GM21360 (cell line): ENCODE results near the gene ARVCF.

Experiments used
- ATAC-seq: cut with Tn5 transposase; IDR thresholded peaks from one replicate; pipeline ENCODE4 v1.9.1; 2021; ENCODE audit warnings: mild to moderate bottlenecking, moderate library complexity; ENCODE audit not compliant: unreplicated experiment

Gene ARVCF

DNA sequence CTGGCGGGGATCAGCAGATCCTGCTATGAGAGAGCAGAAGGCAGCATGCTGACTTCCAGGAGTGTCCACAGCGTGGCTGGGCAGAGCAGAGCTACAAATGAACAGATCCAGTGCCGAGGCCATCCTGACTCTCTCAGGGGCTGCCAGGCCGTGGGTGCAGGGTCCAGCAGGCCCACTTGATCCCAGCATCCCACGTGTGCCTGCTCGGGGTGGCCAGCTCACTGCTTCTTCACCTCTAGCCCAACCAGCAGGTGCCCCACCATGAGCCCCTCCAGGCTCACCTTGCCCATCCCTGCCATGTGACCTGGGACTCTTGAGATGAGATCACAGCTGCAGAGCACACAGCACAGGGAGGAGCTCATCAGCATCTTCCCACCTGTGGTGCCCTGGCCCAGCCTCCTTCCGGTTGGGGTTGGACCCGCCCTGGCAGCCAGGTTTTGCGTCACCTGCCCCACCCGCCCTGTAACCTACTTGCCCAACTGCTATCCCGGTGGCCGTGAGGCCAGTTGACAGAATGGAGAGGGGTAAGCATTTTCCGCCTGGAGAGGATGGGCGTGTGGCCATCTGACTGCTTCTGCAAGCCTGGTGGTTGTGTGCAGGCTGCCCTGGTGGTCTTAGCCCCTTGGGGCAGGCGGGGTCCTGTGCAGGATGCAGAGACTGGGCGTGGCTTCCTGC lies 15.2 kb upstream of the ARVCF start:
- no peak for ATAC-seq

DNA sequence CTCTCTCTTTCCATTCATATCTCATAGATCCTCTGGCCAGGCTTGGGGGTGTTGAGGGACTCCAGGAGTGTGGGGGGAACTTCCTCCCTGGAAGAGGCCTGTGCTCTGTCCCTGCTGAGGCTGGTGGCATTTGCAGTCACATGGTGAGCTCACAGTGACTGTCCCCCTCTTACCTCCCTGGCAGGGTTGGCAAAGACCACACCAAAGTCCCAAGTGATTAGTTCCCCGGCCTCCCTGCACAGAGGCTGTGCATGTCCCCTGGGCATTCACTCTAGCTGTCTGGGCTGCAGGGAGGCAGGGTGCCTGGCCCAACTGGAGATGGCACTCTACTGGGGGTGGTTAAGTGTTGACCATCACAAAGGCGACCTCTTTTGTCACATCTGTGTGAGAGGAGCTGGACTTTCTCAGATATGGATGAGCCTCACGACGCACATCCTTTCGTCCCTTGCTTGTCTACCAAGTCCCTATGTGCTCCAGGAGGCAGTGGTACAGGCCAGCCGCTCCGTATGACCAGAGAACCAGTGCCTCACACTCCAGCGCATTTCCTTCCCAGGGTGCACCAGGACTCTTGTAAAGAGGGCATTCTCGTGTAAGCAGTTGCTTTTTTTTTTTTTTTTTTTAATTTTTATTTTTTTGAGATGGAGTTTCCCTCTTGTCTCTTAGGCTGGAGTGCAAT lies 13.1 kb upstream of the ARVCF start:
- ATAC-seq, result no peak

DNA sequence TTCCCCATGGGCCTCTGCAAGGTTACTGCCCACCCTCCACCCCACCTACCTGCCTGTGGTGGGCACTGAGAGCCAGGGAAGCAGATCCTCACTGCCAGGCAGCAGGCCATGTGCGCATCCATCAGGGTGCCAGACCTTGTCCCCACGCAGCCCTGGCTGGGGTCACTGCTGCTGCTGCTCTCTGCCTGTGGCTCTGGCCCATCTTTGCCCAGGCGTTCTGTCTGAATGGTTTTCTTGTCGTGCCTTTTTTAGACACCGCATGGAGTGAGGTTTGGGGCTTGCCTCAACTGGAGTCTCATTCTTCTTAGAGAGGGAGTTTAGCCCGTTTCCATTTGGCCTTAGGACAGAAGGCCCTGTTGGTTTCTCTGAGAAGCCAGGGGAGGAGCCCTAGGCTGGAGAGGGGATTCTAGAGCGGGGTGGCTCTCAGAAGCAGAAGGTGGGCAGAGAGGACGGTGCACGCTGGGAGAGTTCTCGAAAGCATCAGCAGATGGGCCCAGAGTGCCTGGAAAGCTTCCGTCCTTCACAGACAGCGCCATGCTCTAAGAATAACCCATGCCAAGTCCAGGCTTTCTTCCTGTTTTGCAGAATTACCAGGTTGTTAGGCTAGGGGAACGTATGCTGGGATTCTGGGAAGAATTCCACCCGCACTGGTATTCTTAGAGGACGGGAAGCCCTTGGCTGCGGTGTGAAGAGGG lies 12.4 kb upstream of the ARVCF start:
- ATAC-seq, result no peak

DNA sequence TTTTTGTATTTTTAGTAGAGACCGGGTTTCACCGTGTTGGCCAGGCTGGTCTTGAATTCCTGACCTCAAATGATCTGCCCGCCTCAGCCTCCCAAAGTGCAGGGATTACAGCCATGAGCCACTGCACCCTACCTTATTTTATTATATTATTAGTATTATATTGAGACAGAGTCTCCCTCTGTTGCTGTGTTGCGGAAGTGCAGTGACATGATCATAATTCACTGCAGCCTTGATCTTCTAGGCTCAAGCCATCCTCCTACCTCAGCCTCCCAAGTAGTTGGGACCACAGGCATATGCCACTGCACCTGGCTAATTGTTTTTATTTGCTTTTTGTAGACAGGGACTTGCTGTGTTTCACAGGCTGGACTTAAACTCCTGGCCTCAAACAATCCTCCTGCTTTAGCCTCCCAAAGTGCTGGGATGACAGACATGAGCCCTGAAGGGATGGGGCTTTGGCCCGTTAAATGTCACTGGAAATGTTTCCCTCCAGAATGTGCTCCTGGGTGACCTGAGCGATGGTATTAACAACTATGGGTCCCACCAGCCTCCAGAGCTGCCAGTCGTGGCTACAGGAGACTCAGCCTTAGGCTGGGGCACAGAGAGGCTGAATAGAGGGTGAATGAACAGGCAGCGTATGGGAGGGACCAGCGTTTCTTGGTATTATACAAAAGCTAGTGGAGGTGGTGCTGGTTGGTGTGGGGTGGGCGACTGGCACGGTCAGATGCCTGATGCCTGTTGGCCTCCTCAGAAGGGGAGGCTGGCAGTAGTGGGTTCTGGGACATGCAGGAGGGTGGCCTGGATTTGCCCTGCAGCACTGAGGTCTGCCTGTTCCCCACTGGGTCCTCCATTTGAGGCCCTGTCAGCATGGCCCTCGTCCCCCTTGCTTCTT lies 11.6 kb upstream of the ARVCF start:
- ATAC-seq, result no peak

DNA sequence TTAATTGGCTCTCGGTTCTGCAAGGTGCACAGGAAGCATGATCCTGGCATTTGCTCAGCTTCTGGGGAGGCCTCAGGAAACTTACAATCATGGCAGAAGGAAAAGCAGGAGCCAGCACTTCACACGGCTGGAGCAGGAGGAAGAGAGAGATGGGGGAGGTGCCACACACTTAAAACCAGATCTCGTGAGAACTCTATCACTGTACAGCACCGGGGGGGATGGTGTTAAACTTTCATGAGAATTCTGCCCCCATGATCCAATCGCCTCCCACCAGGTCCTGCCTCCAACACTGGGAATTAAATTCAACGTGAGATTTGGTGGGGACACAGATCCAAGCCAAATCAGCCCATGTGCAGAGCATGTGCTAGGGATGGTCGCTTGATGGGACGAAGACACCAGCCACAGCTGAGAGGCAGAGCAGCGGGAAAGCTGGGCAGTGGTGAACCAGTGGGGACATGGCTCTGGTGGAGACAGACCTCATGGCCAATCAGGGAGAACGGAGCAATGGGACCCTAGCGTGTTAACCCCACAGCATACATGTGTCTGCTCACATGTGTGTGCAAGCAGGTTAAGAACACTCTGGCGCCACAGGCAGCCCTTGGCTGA lies 10.5 kb upstream of the ARVCF start:
- ATAC-seq, result no peak

DNA sequence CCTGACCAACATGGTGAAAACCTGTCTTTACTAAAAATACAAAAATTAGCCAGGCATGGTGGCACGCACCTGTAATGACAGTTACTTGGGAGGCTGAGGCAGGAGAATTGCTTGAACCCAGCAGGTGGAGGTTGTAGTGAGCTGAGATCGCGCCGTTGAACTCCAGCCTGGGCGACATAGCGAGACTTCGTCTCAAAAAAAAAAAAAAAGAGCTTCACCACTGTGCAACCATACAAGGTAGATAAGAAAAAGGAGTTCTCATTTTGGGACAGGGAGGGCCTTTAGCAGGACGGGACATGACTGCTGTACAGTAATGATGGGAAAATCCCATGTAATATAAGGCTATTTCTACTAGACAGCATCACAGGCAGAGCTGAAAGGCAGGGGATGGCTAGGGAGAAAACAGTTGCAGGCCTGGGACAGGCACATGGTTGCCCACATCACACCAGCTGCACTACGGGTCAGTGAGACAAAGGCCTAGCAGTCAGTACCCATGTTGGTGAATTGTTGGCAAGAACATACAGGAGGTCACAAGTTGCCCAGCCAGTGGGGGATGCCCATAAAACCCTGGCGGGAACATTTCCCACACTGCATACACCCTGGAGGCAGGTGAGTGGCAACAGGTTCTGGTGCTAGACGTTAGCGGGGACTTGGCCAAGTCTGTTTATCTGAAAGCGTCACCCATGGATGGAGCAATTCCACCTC lies 9.7 kb upstream of the ARVCF start:
- ATAC-seq, result no peak

DNA sequence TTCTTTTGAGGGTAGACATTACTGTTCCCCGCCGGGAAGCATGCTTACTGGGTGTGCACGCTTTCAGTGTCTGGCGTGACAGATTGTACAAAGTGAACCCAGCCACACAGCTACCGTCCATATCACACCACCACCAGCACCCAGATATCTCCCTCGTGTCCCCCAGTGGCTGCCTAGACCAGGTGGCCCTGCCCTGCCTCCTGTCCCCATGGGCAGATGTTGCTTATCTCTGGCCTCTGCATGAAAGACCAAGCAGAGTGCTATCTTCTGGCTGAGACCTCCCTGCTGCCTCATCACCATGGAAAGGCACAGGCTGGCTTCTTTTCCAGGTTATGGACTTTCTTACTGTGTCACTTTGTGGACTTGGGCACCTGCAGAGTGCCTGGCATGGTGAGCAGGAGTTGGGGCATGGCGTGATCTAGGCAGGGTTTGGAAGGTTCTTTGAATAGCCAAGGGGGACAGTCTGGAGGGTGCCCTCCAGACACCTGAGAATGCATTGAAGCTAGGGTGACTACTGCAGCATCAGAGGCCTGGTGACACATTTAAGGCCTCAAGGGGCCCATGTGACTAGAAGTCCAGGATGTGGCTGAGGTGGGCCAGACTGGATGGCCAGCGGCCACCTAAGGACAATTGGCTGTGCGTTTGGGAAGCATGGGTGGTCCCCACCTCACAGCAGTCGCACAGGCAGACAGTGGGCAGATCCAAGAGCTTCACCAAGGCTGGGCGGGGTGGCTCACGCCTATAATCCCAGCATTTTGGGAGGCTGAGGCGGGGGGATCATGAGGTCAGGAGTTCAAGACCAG lies 9.0 kb upstream of the ARVCF start:
- no peak for ATAC-seq

DNA sequence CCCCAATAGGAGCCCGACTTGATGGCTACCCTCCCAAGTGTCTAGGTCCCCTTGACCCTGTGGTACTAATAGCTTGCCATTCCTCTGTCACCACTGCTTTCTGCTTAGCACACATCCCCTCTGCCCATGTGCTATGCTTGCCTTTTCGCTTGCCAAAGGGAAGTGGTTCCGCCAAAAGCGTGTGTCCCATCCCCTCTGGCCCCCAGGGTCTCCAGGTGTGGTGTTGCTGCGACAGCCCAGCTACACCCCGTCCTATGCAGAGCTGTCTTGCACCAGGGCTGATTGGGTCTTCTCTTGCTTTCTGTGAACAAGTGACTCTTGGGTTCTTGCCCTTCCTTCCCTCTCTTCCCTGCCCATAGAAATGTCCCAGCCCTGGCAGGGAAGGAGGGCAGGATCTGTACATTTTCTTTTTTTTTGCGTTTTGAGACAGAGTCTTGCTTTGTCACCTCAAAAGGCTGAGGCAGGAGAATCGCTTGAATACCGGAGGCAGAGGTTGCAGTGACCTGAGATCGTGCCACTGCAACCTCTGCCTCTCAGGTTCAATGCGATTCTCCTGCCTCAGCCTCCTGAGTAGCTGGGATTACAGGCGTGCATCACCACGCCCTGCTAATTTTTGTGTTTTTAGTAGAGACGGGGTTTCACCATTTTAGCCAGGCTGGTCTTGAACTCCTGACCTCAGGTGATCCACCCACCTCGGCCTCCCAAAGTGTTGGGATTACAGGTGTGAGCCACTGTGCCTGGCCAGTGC lies 8.2 kb upstream of the ARVCF start:
- ATAC-seq, result no peak

DNA sequence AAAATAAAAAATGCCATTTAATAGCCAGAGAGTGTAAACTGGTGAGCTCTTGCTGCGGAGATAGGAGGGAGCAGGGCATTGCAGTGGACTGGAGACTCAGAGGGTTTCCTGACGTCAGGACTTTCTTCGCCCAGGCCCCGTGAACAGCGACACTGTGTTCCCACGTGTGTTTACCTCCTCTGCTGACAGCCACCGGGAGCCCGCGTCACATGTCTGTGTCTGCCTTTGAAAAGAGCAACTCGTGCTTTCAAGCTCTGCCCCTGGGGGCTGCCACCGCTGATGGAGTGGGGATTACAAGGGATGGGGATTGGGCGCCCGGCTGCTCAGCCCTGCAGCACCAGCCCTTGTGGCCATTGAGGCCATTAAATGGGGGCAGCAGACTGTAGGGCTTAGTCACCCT lies 7.6 kb upstream of the ARVCF start:
- no peak for ATAC-seq

DNA sequence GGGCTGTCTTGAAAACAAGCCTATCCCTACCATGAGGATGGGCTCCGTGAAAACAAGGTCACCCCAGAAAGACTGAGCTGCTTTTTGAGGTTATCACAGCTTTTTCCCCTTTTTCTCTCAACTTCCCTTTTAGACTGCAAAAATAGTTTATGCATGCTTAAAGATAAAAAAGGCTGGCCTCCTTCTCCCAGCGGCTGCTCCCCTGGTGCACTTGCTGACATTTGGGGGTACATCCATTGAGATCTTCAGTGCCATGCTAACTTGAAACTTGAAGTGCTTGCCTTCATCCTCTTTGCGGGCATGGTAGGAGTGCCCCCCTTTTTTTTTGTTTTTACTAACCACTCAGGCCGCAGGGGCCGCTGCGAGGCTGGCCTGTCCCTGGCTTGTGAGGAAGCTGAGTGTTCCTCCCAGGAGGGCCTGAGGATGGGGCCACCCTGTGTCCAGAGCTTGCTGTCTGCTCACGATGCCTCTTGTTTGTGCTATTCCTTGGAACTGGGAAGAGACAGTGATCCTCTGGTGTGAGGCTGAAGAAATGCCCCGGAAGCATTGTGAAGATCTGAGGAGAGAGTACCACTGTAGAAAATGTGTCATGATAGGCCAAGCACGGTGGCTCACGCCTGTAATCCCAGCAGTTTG lies 6.5 kb upstream of the ARVCF start:
- ATAC-seq, result no peak

DNA sequence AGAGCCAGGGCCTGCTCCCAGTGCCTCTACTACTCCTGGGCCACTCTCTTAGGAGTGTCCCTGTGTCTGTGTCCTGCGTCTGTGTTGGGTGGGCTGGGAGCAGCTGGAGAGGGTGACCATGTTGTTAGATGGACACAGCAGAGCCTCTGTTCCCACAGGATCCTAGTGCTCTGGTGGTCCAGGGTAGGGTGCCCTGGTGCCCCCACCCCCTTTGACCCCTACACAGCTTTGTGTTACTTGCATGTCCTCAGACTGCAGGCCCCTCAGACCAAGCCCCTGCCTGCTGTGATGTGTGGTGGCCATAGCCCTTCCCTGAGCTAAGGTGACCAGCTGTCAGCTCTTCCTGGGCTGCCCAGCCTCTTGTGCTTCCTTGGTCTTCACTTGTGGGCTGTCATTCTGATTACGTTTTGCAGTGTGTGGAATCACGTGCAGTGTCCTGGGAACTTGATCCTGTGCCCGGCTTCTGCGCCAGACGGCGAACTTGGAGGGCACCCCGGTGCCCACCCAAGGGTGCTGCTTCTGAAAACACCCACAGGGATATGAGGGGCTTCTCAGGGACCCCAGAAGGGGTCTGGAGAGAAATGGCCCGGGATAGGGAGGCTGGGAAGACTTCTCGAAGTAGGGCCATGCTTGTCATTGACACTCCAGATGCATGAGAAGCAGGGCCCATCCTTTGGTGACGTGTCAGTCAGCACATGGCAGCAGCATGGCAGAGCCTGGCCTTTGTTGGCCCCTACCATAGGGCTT lies 5.8 kb upstream of the ARVCF start:
- no peak for ATAC-seq

DNA sequence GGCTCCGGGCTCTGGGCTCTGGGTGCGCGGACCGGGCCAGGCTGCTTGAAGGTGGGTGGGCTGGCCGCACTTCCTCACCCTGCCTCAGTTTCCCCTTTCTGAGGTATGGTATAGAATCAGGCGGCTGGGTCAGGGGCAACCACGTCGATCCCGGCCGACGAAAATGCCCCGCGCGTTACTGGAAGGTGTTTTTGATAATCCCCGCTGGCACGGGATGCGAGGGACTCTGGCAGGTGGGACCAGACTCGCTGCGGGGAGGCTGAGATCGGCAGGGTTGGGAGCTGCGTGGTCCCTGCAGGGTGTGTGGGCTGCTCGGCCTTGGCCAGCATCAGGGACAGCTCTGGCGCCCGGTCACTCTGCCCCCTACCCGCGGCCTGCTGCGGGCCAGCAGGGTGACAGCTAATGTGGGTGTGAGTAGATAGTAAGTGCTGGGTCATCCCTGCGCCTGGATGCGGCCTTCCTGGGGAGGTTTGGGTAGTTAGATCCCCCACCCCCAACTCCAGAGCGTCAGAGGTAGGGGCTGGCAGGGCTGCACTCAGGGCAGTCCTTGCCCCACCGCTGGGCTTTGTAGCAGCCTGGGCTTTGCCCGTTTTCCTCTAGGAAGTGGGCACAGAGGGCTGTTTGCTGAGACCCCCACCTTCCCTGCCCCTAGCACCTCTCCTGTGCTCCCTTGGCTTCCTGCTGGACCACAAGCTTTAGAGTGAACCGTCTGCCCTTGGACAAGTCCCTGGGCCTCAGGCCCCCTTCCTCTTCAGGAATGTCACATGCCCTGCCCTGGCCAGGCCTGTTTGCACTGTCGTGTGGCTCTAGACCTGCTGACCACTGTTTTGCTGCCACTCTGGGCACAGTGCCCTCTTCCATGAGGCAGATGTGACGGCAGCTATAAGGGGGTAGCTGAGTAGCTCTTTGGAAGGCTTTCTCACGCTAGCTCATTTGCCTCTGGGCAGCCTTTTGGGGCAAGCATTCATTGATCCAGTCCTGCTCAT lies 4.9 kb upstream of the ARVCF start:
- peak; percentile 12 for ATAC-seq

DNA sequence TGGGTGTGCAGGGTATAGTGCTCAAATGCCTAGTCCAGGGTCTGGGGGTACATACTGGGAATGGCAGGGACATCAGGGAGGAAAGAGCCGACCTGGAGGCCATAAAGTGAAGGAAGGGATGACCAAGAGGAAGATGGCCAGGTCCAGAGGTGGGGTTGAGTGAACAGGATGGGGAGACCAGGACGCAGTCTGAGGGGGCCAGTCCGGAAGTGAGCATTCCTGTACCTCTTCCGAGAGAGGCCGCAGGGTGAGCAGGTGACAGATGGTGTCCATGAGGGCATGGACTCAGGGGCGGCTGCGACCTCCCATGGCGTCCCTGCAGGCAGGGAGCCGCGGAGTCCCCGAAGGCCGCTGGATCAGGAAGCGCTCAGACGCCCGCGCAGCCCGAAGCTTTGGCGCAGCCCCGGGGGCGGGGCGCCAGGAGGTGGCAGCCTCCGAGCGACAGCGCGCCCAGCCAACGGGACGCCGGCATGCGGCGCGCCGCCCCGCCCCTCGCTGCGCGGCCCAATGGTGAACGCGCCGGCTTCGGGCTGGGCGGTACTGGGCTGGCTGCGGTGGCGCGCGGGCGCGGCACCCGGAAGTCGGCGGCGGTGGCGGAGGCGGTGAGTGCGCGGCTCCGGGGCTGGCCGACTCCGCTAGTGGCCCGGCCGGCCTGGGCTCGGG lies 4.0 kb upstream of the ARVCF start, which contains the start of gene TANGO2:
Gene TANGO2, plus strand, starts transcription at position 578 of the 663 bp plus-strand sequence. CDS start 15,689 bp downstream, outside the sequence.
- peak; percentile 63 for ATAC-seq

DNA sequence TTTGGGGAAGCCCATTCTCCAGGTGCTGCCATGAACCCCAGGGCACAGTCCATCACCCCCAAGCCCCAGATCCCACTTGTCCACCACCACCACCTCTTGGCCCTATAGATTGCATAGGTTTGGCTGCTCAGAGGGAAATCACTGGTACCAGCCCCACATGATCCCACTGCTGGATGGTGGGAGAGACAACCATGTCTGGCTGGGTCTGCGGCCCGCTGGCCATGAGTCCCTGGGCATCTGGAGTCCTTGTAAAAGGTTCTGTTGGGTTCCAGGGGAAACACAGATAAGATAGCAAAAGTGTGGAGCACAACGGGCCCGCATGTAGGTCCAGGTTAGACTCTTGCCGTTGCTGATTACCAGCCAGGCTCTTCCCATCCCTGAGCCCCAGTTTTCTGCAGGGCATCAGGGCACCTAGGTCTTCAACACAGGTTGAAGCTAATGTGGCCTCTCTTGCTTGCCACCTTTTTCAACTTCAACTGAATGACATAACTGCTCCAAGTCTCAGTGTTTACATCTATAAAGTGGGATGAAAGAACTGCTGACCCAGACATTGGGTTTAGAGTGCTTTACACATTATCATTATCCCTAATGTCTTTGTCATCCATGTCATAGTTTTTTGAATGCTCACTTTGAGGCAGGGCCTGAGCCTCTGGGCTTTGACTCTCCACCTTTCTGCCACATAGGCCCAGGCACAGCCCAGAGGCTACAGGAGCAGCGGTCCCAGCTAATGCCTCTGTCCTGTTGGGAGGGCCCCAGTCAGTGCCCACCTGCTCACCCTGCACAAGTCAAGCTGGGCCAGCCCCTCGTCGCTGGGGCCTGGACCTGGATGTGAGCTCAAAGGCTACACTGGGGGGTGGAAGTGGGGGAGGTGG lies 3.3 kb upstream of the ARVCF start:
- ATAC-seq, result no peak

DNA sequence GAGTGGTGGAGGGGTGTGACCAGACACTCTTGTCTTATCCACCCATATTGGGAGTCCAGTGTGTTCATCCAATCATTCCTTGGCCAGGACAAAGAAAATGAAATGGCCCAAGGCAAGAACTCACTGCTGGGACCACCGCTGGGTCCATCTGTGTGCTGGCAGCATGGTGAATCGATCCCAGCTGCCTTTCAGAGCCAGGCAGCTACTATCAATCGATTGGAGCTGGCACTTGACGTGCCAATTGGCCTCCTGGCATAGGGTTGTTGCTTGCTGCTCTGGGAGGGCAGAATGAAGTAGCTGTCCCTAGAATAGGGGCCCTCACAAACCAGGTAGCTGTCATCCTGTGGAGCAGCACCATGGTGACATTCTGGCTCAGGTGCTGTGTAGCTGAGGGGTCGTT lies 1.4 kb upstream of the ARVCF start:
- ATAC-seq, result no peak
